Measurements from ENCODE around the gene GFY.
"Not testable (repeated sequence)": the region's sequence is repeated elsewhere in the genome, so short reads cannot be mapped to it uniquely, and the experiment has no call there.

The GFY gene

GRCh38 chr19:49444100-49444700 lies 19.0 kb downstream of the GFY start:
- DNase-seq, result not testable (repeated sequence)

- DNase-seq, result no peak
Measured at GRCh38 chr19:49445997-49446396, 20.8 kb downstream of the GFY start.

- no peak for DNase-seq
Measured at GRCh38 chr19:49447485-49448431, 22.6 kb downstream of the GFY start.

GRCh38 chr19:49448432-49448786 lies 23.2 kb downstream of the GFY start:
- DNase-seq, result no peak

GRCh38 chr19:49450405-49450804 lies 25.2 kb downstream of the GFY start:
- no peak for DNase-seq

GRCh38 chr19:49451430-49452181 lies 26.4 kb downstream of the GFY start, which contains the start of gene PIH1D1:
Gene PIH1D1, minus strand, starts transcription at chr19:49451814. Its CDS starts 240 bp downstream, at chr19:49451574.
- peak; percentile 95 for DNase-seq

- peak; percentile 99 for DNase-seq
Measured at GRCh38 chr19:49453013-49453756, 28.0 kb downstream of the GFY start, which contains the start of gene ALDH16A1. Gene ALDH16A1, plus strand, starts transcription at chr19:49453225. Its CDS starts 107 bp downstream, at chr19:49453332.

GRCh38 chr19:49453757-49454240 lies 28.6 kb downstream of the GFY start:
- no peak for DNase-seq

GRCh38 chr19:49455773-49456172 lies 30.6 kb downstream of the GFY start:
- DNase-seq, result no peak

GRCh38 chr19:49456326-49456725 lies 31.1 kb downstream of the GFY start:
- DNase-seq, result no peak

GRCh38 chr19:49458567-49458903 lies 33.3 kb downstream of the GFY start:
- DNase-seq, result no peak

- DNase-seq, result no peak
Measured at GRCh38 chr19:49459388-49459787, 34.2 kb downstream of the GFY start.

- not testable (repeated sequence) for DNase-seq
Measured at GRCh38 chr19:49461130-49461529, 35.9 kb downstream of the GFY start.

GRCh38 chr19:49461656-49462055 lies 36.5 kb downstream of the GFY start:
- DNase-seq, result no peak

GRCh38 chr19:49462492-49462891 lies 37.3 kb downstream of the GFY start:
- DNase-seq, result no peak

GRCh38 chr19:49463960-49464740 lies 39.0 kb downstream of the GFY start:
- no peak for DNase-seq

GRCh38 chr19:49465371-49465770 lies 40.2 kb downstream of the GFY start:
- DNase-seq, result no peak

- DNase-seq, result no peak
Measured at GRCh38 chr19:49468199-49468598, 43.0 kb downstream of the GFY start.

GRCh38 chr19:49468746-49469447 lies 43.7 kb downstream of the GFY start:
- DNase-seq, result peak; percentile 99

GRCh38 chr19:49469828-49470614 lies 44.8 kb downstream of the GFY start:
- peak; percentile 89 for DNase-seq
